Fibroblast of the aortic adventitia (primary cell): ENCODE data around the gene SPATA13. TPM values are rescaled to one million over a fixed set of nuclear protein-coding genes. Genes with fewer than 3 reads are reported as not detected.

Experiments
- DNase-seq: peaks from one replicate; pipeline ENCODE4 v3.0.0-alpha.2; 2010; ENCODE audit warnings: low read depth
- H3K4me3 ChIP-seq: 2 replicates; pipeline ENCODE4 v1.5.1; 2011; ENCODE audit warnings: low read depth, mild to moderate bottlenecking, control low read depth, low read length, moderate library complexity
- total RNA-seq: library from RNA; depleted of rRNA; stranded (reverse); fragments of >200 nt; gene quantifications from 2 replicates; pipeline ENCODE4 v1.2.3, GENCODE V29; 2012; ENCODE audit warnings: low replicate concordance
- TF ChIP-seq, protein P1 (sequence below): IDR thresholded peaks from 2 replicates; pipeline ENCODE4 v1.5.1; 2011; ENCODE audit warnings: mild to moderate bottlenecking, low read length, control low read depth, inconsistent platforms; ENCODE audit not compliant: insufficient read depth

SPATA13 gene
- total RNA-seq, 1 donor = 12.2 TPM

GRCh38 chr13:24175847-24176246 is 15.3 kb downstream of the SPATA13 start:
- TF ChIP-seq, protein P1, sequence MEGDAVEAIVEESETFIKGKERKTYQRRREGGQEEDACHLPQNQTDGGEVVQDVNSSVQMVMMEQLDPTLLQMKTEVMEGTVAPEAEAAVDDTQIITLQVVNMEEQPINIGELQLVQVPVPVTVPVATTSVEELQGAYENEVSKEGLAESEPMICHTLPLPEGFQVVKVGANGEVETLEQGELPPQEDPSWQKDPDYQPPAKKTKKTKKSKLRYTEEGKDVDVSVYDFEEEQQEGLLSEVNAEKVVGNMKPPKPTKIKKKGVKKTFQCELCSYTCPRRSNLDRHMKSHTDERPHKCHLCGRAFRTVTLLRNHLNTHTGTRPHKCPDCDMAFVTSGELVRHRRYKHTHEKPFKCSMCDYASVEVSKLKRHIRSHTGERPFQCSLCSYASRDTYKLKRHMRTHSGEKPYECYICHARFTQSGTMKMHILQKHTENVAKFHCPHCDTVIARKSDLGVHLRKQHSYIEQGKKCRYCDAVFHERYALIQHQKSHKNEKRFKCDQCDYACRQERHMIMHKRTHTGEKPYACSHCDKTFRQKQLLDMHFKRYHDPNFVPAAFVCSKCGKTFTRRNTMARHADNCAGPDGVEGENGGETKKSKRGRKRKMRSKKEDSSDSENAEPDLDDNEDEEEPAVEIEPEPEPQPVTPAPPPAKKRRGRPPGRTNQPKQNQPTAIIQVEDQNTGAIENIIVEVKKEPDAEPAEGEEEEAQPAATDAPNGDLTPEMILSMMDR = no peak
- no peak for DNase-seq
- H3K4me3 ChIP-seq = no peak overlapping the region

DNA sequence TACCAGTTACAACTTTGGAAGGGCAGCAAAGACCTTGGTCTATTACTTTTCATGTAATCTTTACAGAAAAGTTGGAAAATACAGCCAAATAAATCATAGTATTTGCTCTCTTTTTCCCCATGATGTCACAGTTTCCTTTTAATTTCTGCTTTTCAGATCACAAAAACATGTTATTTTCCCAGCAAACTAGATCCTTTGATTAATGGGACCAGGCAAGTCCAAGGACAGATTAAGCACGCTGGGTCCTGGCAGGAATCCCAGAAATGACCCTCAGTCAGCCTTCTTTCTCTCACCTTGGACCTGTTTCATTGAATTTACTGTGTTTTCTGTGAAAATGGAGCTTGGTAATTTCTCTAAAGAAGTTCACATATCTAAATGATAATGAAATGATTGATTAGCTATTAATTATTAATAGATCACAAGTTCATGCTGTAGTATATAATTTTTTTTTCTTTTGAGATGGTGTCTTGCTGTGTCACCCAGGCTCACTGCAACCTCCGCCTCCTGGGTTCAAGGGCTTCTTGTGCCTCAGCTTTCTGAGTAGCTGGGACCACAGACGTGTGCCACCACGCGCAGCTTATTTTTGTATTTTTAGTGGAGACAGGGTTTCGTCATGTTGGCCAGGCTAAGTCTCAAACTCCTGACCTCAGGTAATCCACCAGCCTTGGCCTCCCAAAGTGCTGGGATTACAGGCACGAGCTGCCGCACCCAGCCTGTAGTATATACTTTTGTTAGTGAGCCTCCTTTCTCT is 16.0 kb downstream of the SPATA13 start:
- TF ChIP-seq, protein P1 = no peak
- DNase-seq = peak; percentile 13
- H3K4me3 ChIP-seq = no peak overlapping the region

- DNase-seq = peak; percentile 46
- TF ChIP-seq, protein P1 = no peak
- no peak overlapping the region for H3K4me3 ChIP-seq
Measured at GRCh38 chr13:24178847-24179485, 18.4 kb downstream of the SPATA13 start.

DNA sequence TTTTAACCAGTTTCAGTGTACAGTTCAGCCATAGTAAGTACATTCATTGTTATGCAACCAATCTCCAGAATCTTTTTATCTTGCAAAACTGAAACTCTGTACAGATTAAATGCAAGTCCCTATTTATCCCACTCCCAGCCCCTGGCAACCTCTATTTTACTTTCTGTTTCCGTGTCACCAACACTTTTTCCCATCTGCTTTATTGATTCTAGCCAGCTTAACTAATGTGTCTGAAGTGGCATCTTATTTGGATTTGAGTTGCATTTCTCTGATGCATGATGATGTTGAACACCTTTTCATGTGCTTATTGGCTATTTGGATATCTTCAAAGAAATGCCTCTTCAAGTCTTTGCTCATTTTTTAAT is 18.9 kb downstream of the SPATA13 start:
- TF ChIP-seq, protein P1 = no peak
- H3K4me3 ChIP-seq = no peak overlapping the region
- DNase-seq = no peak

GRCh38 chr13:24180750-24181377 is 20.3 kb downstream of the SPATA13 start:
- TF ChIP-seq, protein P1 = no peak
- DNase-seq = peak; percentile 10

DNA sequence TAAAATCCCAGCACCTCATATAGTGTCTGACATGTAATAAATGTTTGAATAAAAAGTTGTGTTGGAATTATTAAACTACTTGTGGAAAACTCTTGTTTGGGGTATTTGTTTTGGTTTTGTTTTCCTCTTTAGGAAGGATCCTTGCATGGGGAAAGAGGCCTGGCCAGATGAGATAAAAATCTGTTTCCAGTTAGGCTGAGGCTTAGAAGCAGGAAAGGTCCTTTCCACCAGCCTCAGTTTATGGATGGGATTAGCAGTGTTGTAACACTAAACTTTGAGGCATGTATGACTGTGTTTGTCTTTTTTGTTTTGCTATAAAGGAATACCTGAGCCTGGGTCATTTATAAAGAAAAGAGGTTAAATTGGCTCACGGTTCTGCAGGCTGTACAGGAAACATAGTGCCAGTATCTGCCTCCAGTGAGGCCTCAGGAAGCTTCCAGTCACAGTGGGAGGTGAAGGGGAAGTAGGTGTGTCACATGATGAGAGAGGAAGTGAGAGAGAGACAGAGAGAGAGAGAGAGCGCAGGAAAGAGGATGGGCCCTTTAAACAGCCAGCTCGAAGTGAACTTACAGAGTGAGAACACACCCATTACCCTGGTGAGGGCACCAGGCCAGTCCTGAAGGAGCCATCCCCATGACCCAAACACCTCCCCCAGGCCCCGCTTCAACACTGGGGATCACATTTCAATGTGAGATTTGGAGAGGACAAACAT is 21.6 kb downstream of the SPATA13 start:
- no peak for DNase-seq
- TF ChIP-seq, protein P1 = no peak
- H3K4me3 ChIP-seq = no peak overlapping the region

More at GRCh38 chr13:24180750-24181377, 20.3 kb downstream of the SPATA13 start:
- H3K4me3 ChIP-seq = no peak overlapping the region
